ENCODE results near the gene RAX.

- TF ChIP-seq EZH2 (IDR thresholded peaks at IDR 0.05; ENCODE audit: borderline replicate concordance, control insufficient read depth, low read depth, low read length) (no peak), EP300 (IDR thresholded peaks at IDR 0.05; ENCODE audit: borderline replicate concordance in 1 of 2, control insufficient read depth in 1 of 2, low read depth in 2 of 2, low read length in 2 of 2) (no peak), CTCF (IDR thresholded peaks at IDR 0.05 in 2 of 3, conservative IDR thresholded peaks at IDR 0.05 in 1 of 3; ENCODE audit: control insufficient read depth in 2 of 3, extremely low read depth in 1 of 3, insufficient read depth in 1 of 3, low read depth in 3 of 3, low read length in 3 of 3) (no peak), SKIL (IDR thresholded peaks at IDR 0.05; ENCODE audit: low read depth, poor library complexity, severe bottlenecking) (no peak), MTA3 (IDR thresholded peaks at IDR 0.05; ENCODE audit: borderline replicate concordance, low read length) (no peak), YY1 (IDR thresholded peaks at IDR 0.05; ENCODE audit: low read depth, low read length) (no peak), PAX8 (IDR thresholded peaks at IDR 0.05) (no peak), POLR2A (IDR thresholded peaks at IDR 0.05; ENCODE audit: low read depth, low read length) (no peak), CREM (IDR thresholded peaks at IDR 0.05; ENCODE audit: low read depth) (no peak), HDAC2 (IDR thresholded peaks at IDR 0.05) (no peak)
Measured at GRCh38 chr18:59286341-59286740, 13.1 kb upstream of the RAX start.
